GM21381 (cell line): ENCODE measurements around the gene LILRB2.
"Not testable (repeated sequence)": the region's sequence is repeated elsewhere in the genome, so short reads cannot be mapped to it uniquely, and the experiment has no call there.

Experiments
- ATAC-seq: cut with Tn5 transposase; IDR thresholded peaks from one replicate; pipeline ENCODE4 v1.9.1; 2021; ENCODE audit warnings: mild to moderate bottlenecking, moderate library complexity; ENCODE audit not compliant: unreplicated experiment

The LILRB2 gene

DNA sequence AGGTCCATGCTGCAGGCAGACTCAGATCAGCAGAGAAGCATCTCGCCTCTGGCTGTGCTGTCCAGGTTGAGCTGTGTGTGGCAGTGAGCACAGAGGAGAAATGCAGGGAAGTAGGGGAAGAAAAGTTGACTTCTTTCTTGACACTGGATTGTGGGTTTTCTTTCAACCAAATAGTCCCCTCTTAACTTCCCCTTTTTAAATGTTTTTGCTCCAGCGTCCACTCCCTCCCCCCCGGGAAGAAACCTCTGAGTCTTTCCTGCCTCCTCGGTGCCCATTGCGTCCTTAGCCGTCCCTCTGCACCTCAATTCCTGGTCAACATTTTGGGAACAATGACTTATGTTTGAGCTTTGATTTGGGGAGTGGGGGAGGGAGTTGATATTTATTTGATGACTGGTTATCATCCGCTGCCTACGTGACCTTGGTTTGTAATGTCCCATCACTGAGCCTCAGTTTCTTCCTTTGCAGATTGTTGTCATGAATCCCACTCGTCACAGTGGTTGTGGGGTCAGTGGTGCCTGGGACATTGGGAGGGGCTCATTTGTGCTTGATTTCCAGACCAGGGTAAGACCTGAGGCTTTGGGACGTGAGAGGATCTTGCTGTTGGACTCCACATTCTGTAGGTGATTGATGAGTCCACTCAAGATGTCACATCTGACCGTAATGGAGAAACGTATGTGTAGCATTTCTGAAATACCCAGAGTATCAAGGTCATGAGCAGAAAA lies at the start of gene LILRB2:
Gene LILRB2, minus strand, starts transcription at position 104 of the 722 bp plus-strand sequence. CDS start 614 bp downstream, outside the sequence.
- ATAC-seq = no peak

DNA sequence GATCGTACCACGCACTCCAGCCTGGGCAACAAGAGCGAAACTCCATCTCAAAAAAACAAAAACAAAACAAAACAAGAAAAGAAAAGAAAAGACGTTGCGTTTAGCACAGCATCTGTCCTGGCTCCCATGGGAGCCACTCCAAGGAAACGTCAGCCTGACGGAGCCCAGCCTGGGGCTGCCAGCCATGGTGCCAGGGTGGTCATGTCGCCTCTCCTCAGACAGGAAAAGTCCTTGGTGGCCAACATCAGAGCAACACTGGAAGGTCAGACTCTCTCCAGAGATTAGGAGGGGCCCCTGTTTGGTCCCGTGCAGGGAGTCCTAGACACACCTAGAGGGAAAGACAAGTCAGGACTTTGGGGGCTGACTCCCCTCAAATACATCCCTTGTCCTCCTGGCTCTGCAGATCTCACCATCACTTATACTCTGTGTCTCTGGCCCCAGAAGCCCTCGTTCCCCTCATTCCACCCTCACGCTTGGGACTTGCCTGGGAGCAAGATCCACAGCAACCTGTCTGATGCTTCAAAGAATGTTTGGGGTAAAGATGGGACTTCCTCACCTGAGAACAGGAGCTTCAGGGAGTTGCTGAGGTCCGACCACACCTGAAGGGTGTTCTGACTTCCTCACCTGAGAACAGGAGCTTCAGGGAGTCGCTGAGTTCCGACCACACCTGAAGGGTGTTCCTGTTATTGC lies 48.7 kb upstream of the LILRB2 start:
- no peak for ATAC-seq

DNA sequence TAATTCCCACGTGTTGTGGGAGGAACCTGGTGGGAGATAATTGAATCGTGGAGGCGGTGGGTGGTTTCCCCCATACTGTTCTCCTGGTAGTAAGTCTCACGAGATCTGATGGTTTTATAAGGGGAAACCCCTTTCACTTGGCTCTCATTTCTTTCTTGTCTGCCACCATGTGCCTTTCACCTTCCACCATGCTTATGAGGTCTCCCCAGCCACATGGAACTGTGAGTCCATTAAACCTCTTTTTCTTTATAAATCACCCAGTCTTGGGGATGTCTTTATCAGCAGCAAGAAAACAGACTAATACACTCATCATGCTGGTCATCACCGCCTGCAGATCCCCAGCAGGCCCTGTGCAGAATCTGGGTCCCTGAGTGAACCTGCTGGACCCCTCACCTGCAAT lies 47.9 kb upstream of the LILRB2 start:
- ATAC-seq = not testable (repeated sequence)

DNA sequence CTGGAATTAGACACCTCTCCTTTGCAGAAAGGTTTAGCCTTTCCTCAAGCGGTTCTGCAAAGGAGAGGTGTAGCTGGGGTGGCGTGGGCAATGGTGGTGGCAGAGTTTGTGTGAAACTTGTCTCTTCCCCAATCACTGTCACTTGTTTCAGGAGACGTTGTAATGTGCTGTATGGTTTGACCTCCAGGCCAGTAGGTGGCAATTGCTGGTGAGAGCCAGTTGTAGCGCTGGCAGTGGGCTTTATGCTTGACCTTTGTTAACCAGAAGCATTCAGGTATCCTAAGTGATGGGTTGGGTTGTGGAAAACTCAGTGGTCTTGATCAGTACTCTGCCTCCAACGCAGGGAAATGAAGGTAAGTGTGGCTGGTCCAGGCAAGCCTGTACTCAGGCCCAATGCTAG lies 44.7 kb upstream of the LILRB2 start:
- no peak for ATAC-seq

DNA sequence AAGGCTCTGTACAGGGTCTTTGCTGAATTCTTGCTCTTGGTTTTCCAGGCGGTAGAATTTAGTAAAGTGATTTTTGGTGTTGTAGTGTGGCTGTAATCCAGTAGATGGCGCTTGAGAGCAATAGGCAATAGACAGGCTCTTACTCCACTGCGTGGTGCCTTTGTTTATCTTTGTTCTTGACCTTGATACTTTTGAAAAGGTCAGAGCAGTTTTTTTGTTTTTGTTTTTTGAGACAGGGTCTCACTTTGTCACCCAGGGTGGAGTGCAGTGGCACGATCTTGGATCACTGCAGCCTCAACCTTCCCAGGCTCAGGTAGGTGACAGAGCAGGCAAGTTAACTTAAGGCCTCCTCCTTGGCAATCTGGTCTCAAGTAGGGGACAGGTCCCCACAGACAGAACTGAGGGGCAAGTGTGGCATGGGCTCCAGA lies 44.3 kb upstream of the LILRB2 start:
- no peak for ATAC-seq

DNA sequence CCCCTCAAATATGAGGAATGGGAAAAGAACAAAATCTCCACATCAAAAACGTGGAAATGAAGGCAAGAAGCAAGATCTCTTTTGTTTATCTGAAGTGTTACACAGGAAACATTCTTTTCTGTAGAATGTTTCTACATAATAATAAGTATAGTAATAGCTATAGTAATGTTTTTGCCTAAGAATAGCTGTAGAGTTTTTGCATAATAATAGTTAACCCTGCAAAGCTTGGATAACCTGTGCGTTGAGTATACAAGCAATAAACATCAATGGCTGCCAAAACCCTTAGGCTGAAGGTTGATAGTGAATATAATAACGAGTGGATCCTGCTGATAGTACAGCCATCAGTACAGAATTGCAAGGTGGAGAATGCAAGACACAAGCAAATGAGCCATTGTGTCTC lies 43.2 kb upstream of the LILRB2 start:
- no peak for ATAC-seq

DNA sequence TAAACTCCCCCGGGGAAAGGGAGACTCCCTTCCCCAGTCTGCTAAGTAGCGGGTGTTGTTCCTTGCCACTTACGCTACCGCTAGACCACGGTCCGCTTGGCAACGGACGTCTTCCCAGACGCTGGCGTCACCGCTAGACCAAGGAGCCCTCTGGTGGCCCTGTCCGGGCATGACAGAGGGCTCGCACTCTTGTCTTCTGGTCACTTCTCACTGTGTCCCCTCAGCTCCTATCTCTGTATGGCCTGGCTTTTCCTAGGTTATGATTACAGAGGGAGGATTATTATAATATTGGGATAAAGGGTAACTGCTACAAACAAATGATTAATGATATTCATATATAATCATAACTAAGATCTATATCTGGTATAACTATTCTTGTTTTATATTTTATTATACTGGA lies 42.0 kb upstream of the LILRB2 start:
- not testable (repeated sequence) for ATAC-seq

DNA sequence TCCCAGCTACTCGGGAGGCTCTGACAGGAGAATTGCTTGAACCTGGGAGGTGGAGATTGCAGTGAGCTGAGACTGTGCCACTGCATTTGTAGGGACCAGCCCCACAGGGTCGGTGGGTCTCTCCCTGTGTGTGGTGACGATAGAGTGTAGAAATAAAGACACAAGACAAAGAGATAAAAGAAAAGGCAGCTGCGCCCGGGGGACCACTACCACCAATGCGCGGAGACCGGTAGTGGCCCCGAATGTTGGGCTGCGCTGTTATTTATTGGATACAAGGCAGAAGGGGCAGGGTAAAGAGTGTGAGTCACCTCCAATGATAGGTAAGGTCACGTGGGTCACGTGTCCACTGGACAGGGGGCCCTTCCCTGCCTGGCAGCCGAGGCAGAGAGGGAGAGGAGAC lies 41.4 kb upstream of the LILRB2 start:
- not testable (repeated sequence) for ATAC-seq

DNA sequence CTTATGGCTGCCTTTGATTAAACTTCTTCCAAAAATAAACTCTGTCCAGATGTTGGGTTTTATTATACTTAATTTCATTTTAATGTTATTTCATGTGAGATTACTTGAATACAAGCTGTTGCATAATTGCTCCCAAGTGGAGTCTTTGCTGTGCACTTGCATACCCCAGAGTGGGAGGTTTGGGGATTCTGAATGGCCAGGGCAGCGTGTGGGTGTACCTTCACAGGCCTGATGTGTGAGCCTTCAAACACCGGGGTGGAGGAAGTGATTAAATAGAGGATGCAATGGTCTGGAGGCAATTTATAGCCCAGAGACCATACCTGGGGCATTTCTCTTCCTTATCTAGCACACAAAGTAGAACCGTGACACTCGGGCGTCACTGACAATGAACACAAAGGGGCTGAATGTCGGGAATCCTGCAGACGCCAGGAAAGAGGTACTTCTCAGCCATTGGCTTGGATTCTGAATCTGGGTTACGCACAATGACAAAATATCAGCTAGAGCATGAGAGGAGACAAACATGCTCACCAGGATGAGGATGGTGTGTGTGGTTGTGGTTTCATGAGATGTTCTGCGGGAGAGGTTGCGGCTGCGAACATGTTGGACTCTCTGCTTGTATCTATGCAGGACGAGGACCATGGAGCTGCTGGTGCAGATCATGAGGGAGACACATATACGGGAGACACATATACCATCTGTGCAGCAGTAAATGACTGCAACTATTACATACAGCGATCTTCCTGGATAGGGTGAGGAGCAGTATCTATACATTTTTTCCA lies 39.2 kb upstream of the LILRB2 start:
- ATAC-seq = no peak

DNA sequence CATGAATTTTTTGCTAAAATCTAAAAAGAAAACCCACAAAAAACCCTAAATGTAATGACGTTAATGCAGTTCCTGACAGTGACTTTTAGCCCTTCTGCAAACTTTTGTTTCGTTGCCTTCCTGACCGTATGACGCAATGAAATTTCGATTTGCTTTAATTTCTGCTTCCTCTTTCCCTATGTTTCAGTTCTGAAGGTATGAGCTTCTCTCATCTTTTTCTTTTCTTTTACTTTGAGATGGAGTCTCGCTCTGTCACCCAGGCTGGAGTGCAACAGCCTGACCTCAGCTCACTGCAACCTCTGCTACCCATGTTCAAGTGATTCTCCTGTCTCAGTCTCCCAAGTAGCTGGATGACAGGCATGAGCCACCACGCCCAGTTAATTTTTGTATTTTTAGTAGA lies 38.1 kb upstream of the LILRB2 start:
- no peak for ATAC-seq

DNA sequence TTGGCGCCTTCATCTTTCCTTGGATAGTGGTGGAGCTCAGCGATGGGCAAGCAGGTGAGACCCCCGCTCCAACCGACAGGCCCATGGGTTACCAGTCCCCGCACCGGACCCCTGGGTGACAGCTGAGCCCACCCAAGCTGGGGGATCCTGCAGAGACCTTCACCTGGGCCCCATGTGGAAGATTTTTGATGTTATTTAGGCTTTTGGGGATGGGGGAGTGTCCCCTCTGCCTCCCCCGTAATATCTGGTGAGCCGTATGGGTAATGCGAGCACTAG lies 37.0 kb upstream of the LILRB2 start:
- ATAC-seq = no peak

DNA sequence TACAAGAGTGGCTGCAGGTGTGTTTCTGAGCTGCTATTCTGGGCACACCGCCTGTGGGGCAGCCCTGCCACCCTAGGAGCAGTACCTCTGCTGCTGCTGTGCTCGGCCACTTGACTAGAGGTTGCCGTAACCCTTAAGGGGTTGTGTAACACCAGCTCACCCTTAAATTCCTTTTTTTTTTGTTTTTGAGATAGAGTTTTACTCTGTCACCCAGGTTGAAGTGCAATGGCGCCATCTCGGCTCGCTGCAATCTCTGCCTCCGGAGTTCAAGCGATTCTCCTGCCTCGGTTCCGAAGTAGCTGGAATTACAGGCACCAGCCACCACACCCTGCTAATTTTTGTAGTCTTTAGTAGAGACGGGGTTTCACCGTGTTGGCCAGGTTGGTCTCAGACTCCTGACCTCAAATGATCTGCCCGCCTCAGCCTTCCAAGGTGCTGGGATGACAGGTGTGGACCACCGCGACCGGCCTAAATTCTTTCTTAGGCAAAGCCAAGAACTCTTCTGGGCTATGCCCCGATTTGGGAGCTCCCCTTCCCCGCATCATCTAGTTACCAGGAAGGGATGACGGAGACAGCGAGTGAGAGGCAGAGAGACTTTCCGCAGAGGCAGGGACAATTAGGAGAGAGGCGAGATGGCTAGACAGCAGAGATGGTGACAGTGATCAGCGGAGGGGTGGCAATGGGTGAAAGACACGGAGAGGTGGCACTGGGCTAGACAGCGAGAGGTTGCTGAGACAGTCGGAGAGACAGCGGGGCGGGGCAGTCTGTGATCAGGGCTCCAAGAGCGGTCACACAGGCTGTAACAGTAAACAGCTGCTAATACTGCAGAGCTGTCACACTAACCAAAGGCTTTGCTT lies 36.4 kb upstream of the LILRB2 start:
- no peak for ATAC-seq

DNA sequence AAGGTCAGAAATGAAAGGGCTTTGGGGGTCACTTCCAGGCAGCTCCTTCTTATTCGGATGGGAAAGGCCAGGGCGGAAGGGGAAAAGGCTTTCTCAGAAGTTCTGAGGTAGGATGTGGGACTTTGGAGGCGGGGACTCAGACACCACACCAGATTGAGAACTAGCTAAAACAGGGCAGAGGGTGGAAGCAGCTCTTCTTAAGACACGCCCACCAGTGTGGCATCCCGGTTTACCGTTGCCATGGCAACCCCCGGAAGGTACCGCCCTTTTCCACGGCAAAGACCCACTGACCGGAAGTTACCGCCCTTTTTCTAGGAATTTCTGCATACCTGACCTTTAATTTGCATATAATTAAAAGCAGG lies 35.8 kb upstream of the LILRB2 start:
- ATAC-seq = no peak

DNA sequence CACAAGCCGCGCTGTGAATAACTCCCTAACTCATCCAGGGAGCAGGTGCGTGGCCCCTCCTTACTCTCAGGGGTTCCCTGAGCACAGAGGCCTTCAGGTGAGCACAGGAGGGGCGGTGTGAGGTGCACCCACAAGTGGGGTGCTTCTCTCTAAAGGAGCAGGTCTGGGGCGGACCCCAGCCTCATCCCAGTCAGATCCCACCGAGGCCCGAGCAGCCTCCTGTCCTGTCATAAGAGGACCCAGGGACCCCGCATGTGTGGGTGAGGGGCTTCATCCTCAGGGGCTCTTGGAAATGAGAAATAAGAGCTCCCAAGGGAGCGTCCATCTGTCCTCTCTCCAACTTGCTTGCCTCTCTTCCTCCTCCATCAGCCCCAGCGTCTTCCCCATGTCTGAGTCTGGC lies 35.0 kb upstream of the LILRB2 start:
- no peak for ATAC-seq

DNA sequence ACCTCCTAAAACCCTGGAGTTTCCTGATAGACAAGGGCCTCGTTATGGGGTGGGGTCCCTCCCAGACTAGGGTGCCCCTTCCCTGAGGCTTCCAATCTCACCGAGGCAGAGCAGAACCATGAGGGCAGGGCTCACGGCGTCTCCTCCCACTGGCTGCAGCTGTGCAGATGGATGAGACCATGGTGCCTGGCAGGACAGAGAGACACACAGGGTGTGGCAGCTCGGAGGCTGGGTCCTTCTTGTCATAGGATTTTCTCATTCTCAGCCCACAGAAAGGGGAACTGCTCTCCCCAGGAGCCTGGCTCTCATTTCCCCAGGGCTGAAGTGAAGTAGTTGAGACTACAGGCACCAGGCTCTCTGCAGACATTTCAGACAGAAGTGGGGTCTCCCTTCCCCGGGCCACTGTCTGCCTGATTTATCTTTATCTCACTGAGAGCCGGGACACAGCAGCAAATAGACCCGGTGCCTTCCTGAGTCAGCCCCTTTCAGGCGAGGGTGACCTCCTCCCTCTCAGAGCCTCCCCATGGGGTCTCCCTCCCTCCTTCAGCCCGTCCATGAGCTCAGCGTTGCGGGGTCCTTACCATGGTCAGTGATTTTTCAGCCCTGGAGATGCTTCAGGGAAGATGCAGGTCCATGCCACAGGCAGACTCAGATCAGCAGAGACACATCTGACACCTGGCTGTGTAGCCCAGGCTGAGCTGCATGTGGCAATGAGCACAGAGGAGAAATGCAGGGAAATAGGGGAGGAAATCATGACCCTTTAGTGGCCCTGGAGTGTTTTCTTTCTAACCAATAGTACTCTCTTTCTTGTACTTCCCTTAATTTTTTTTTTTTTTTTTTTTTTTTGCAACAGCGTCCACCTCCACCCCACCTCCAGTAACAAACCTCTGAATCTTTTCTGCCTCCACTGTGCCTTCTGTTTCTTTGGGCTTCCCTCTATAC lies 31.8 kb upstream of the LILRB2 start, which contains the start of gene LILRA5:
Gene LILRA5, minus strand, starts transcription at position 731 of the 942 bp plus-strand sequence. Its CDS starts 147 bp downstream, at position 584.
- no peak for ATAC-seq

DNA sequence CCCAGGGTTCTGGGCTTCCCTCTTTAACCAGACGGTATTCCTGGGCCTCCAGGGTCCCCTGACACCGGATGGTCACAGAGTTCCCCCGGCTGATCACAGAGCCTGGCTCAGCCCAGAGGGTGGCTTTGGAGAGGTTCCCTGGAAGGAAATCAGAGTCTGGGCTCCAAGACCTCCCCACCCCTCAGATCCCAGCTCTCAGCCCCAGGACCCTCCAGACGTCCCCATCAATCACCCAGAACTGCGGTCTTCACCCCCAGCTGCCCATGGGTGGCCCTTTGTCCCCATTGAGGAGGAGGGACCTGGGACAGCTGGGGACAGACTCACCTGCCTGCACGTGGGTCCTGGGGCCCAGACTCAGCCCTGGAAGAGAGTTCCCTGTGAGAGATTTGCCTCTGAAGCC lies 31.1 kb upstream of the LILRB2 start:
- no peak for ATAC-seq

DNA sequence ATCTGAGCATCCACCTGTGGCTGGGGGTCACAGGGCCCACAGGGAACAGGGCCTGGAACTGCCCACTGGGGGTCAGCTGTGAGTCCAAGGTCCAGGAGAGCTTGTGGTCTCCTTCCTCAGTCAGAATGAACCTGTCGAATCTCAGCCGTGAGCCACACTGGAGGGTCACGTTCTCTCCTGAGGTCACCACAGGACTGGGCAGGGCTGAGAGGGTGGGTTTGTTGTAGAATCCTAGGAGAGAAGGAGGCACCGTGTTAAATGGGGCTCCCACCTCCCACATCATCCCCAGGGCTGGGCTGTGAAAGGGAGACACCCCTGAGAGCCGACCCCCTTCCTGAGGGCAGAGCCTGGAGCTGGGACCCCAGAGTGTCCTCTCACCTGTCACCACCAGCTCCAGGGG lies 30.6 kb upstream of the LILRB2 start:
- ATAC-seq = no peak

DNA sequence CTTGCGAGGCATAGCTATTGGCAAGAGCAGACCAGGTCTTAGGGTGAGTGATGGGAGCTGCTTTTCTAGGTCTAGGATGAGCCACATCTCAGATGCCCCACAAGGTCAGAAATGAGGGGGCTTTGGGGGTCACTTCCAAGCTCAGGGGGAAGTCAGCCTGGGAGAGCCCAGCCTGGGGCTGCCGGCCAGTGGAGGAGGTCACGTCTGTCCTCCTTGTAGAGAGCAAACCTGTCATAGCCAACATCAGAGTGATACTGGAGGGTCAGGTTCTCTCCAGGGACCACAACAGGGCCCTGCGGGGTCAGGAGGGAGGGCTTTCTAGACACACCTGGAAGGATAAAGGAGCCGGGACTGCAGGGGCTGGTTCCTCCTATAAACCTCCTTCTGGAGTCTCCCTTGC lies 29.6 kb upstream of the LILRB2 start:
- ATAC-seq = no peak

DNA sequence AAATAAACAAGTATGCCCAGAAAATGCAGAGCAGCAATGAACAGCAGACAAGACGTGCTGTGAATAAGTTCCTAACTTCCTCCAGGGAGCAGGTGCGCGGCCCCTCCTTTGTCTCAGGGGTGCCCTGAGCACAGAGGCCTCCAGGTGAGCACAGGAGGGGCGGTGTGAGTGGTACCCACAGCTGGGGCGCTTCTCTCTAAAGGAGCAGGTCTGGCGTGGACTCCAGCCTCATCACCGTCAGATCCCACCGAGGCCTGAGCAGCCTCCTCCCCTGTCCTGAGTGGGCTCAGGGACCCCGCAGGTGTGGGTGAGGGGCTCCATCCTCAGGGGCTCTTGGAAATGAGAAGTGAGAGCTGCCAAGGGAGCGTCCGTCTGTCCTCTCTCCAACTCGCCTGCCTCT lies 28.9 kb upstream of the LILRB2 start:
- no peak for ATAC-seq
